ENCODE results near the gene SKIC8.

GRCh38 chr15:78312957-78313356 is 13.5 kb upstream of the SKIC8 start:
- TF ChIP-seq, protein P1, sequence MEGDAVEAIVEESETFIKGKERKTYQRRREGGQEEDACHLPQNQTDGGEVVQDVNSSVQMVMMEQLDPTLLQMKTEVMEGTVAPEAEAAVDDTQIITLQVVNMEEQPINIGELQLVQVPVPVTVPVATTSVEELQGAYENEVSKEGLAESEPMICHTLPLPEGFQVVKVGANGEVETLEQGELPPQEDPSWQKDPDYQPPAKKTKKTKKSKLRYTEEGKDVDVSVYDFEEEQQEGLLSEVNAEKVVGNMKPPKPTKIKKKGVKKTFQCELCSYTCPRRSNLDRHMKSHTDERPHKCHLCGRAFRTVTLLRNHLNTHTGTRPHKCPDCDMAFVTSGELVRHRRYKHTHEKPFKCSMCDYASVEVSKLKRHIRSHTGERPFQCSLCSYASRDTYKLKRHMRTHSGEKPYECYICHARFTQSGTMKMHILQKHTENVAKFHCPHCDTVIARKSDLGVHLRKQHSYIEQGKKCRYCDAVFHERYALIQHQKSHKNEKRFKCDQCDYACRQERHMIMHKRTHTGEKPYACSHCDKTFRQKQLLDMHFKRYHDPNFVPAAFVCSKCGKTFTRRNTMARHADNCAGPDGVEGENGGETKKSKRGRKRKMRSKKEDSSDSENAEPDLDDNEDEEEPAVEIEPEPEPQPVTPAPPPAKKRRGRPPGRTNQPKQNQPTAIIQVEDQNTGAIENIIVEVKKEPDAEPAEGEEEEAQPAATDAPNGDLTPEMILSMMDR (IDR thresholded peaks at IDR 0.05): no peak
- TF ChIP-seq POLR2A (IDR thresholded peaks at IDR 0.05): no peak
